Adrenal gland (tissue), 5 donors: Measurements from ENCODE around the gene COASY.

Source experiments
- CTCF ChIP-seq, 6 experiments: fragments of 450-650 bp in 4 of 6; fragments of 200-600 bp in 2 of 6; sonication (generic) in 1 of 6; IDR thresholded peaks; 1 replicate in 5 of 6; 2 replicates in 1 of 6; pipeline versions ENCODE4 v1.5.1 to v1.8.0; 2016 to 2021; ENCODE audit warnings: antibody characterized with exemption in 6 of 6, mild to moderate bottlenecking in 2 of 6, moderate library complexity in 1 of 6
- POLR2A ChIP-seq, 2 donors: fragments of 450-650 bp; IDR thresholded peaks; one replicate each; pipeline ENCODE4 v1.6.1; 2017; ENCODE audit warnings: antibody characterized with exemption in 2 of 2, mild to moderate bottlenecking in 2 of 2, moderate library complexity in 1 of 2
- donor health status: DM: no; HTN: no; CAD: no.

- TF ChIP-seq CTCF (IDR thresholded peaks at IDR 0.05): no peak
- TF ChIP-seq POLR2A (IDR thresholded peaks at IDR 0.05): no peak
These were observed 35.9 kb upstream of the COASY start for GRCh38 chr17:42526031-42526444.
